Measurements from ENCODE around the gene CAVIN4.

DNA sequence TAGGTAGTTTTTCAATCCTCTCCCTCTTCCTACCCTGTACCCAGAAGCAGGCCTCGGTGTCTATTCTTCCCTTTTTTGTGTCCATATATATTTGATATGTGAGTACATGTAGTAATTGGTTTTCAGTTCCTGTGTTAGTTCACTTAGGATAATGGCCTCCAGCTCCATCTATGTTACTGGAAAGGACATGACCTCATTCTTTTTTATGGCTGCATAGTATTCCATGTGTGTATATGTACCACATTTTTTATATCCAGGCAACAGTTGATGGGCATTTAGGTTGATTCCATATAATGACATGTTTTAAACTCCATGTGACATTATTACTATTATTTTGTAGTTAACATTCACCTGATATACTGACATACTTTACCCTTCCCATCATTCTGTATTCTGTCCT, 49.1 kb downstream of the CAVIN4 start:
- TF ChIP-seq, protein P1, sequence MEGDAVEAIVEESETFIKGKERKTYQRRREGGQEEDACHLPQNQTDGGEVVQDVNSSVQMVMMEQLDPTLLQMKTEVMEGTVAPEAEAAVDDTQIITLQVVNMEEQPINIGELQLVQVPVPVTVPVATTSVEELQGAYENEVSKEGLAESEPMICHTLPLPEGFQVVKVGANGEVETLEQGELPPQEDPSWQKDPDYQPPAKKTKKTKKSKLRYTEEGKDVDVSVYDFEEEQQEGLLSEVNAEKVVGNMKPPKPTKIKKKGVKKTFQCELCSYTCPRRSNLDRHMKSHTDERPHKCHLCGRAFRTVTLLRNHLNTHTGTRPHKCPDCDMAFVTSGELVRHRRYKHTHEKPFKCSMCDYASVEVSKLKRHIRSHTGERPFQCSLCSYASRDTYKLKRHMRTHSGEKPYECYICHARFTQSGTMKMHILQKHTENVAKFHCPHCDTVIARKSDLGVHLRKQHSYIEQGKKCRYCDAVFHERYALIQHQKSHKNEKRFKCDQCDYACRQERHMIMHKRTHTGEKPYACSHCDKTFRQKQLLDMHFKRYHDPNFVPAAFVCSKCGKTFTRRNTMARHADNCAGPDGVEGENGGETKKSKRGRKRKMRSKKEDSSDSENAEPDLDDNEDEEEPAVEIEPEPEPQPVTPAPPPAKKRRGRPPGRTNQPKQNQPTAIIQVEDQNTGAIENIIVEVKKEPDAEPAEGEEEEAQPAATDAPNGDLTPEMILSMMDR (IDR thresholded peaks at IDR 0.05; ENCODE audit: borderline replicate concordance, extremely low read depth, low read length, poor library complexity, severe bottlenecking) = no peak
- no peak for TF ChIP-seq EZH2 (IDR thresholded peaks at IDR 0.05; ENCODE audit: borderline replicate concordance, low read depth, low read length, severe bottlenecking)
